NK-92 (cell line): ENCODE results near the gene PLEKHA4.
"Not testable (repeated sequence)": the region's sequence is repeated elsewhere in the genome, so short reads cannot be mapped to it uniquely, and the experiment has no call there.

Experiments used
- DNase-seq: peaks from one replicate; lab custom pipeline; 2025; ENCODE audit not compliant: unreplicated experiment; lab: John Stamatoyannopoulos, UW

PLEKHA4 gene

GRCh38 chr19:48799358-48800300, 68.8 kb downstream of the PLEKHA4 start:
- DNase-seq = no peak

- no peak for DNase-seq
Measured at GRCh38 chr19:48798937-48799336, 69.5 kb downstream of the PLEKHA4 start.

- no peak for DNase-seq
Measured at GRCh38 chr19:48797103-48797502, 71.3 kb downstream of the PLEKHA4 start.

GRCh38 chr19:48796298-48797083, 71.9 kb downstream of the PLEKHA4 start:
- no peak for DNase-seq

GRCh38 chr19:48795685-48796070, 72.7 kb downstream of the PLEKHA4 start:
- DNase-seq = no peak

GRCh38 chr19:48795055-48795684, 73.2 kb downstream of the PLEKHA4 start:
- DNase-seq = no peak

GRCh38 chr19:48794291-48794690, 74.1 kb downstream of the PLEKHA4 start:
- no peak for DNase-seq

GRCh38 chr19:48793271-48793670, 75.1 kb downstream of the PLEKHA4 start:
- DNase-seq = no peak

- not testable (repeated sequence) for DNase-seq
Measured at GRCh38 chr19:48787331-48787730, 81.1 kb downstream of the PLEKHA4 start.
